Left kidney (tissue), 2 donors: Measurements from ENCODE around the gene GNG8. TPM values are rescaled to one million over a fixed set of nuclear protein-coding genes. Genes with fewer than 3 reads are reported as not detected.
A peak's percentile ranks its signal among the peaks of the same experiment; 100 is the strongest.

Experiments
- DNase-seq: peaks from one replicate; pipeline ENCODE4 v3.0.0-alpha.2; 2013
- polyA plus RNA-seq: library from polyadenylated mRNA; unstranded; fragments of 120-200 nt; gene quantifications from one replicate; pipeline ENCODE4 v1.2.1, GENCODE V29; 2013; ENCODE audit not compliant: insufficient read length

Gene GNG8
- polyA plus RNA-seq, 1 donor: 2.9 TPM

DNA sequence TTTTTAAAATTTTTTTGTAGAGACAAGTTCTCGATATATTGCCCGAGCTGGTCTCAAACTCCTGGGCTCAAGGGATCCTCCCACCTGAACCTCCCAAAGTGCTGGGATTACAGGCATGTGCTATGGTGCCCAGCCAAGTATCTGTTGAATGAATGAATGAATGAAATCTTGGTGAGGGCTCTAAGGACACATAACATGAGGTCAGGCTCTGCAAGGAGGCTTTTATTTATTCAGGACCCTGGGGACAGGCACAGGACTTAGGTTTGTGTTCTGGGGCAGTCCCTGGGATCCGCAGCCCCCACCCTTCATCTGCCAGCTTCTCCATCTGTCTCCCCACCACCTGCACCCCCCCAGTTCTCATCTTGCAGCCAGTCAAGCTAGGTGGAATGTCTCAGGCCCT lies 15.7 kb downstream of the GNG8 start:
- DNase-seq: no peak

GRCh38 chr19:46618670-46619231 lies 17.3 kb downstream of the GNG8 start:
- no peak for DNase-seq

GRCh38 chr19:46617601-46618000 lies 18.4 kb downstream of the GNG8 start:
- DNase-seq: no peak

- DNase-seq: peak; percentile 43
Measured at GRCh38 chr19:46616631-46617322, 19.2 kb downstream of the GNG8 start.

DNA sequence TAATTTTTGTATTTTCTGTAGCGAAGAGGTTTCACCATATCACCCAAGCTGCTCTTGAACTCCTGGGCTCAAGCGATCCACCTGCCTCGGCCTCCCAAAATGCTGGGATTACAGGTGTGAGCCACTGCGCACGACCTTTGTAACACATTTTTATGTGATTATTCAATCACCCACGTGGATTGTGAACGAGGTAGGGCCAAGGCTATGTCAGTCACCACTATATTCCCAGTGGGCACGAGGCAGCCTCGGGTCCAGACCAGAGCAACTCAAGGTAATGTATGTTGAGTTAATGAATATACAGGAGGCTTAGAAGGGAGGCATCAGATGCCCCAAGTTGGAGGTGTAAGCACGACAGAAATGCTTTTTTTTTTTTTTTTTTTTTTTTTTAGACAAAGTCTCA lies 20.0 kb downstream of the GNG8 start:
- no peak for DNase-seq

- DNase-seq: peak; percentile 77
Measured at GRCh38 chr19:46614114-46614722, 21.8 kb downstream of the GNG8 start.

DNA sequence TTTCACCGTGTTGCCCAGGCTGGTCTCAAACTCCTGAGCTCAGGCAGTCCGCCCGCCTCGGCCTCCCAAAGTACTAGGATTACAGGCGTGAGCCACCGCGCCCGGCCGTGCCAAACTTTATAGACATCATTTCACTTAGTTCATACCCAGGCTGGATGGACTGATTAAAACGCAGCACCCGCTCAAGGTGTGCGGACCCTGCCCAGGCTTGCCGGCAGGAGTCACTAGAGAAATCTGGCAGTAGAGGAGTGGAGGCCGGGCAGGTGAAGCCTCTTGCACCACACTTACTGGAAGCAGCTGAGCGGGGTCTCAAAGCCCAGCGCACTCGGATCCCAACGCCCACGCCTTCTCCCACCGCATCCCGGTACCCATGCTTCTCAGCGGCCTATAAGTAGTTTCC lies 22.5 kb downstream of the GNG8 start:
- DNase-seq: no peak

- DNase-seq: no peak
Measured at GRCh38 chr19:46611776-46612175, 24.2 kb downstream of the GNG8 start.

- DNase-seq: no peak
Measured at GRCh38 chr19:46610851-46611770, 24.9 kb downstream of the GNG8 start.

DNA sequence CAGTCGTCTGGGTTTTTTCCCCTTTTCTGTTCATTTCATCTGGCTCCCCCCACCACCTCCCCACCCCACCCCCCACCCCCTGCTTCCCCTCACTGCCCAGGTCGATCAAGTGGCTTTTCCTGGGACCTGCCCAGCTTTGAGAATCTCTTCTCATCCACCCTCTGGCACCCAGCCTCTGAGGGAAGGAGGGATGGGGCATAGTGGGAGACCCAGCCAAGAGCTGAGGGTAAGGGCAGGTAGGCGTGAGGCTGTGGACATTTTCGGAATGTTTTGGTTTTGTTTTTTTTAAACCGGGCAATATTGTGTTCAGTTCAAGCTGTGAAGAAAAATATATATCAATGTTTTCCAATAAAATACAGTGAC lies 25.6 kb downstream of the GNG8 start:
- DNase-seq: no peak

DNA sequence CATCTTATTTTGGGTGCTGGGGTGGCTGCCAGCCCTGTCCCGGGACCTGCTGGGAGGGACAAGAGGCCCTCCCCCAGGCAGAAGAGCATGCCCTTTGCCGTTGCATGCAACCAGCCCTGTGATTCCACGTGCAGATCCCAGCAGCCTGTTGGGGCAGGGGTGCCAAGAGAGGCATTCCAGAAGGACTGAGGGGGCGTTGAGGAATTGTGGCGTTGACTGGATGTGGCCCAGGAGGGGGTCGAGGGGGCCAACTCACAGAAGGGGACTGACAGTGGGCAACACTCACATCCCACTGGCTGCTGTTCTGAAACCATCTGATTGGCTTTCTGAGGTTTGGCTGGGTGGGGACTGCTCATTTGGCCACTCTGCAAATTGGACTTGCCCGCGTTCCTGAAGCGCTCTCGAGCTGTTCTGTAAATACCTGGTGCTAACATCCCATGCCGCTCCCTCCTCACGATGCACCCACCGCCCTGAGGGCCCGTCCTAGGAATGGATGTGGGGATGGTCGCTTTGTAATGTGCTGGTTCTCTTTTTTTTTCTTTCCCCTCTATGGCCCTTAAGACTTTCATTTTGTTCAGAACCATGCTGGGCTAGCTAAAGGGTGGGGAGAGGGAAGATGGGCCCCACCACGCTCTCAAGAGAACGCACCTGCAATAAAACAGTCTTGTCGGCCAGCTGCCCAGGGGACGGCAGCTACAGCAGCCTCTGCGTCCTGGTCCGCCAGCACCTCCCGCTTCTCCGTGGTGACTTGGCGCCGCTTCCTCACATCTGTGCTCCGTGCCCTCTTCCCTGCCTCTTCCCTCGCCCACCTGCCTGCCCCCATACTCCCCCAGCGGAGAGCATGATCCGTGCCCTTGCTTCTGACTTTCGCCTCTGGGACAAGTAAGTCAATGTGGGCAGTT lies 26.2 kb downstream of the GNG8 start:
- DNase-seq: no peak

DNA sequence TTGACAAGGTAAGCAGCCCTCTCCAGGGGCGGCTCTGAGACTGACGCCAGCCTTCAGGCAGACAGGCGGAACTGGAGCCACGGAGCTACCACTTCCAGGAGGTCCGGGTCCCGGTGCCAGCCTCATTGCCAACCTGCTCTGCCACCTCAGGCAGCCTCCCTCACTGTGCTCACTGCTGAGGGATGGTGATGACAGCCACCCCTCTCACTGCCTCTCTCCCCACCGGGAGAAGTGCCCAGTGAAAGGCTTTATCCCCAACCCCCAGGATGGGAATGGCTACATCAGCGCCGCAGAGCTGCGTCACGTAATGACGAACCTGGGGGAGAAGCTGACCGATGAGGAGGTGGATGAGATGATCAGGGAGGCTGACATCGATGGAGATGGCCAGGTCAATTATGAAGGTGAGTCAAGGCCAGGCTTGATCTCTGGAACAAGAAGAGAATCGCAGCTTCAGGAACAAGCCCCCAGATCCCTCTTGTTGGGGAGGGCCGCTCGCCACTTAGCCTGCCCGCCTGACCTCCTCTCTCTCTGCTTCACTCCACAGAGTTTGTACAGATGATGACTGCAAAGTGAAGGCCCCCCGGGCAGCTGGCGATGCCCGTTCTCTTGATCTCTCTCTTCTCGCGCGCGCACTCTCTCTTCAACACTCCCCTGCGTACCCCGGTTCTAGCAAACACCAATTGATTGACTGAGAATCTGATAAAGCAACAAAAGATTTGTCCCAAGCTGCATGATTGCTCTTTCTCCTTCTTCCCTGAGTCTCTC lies 27.2 kb downstream of the GNG8 start:
- no peak for DNase-seq

DNA sequence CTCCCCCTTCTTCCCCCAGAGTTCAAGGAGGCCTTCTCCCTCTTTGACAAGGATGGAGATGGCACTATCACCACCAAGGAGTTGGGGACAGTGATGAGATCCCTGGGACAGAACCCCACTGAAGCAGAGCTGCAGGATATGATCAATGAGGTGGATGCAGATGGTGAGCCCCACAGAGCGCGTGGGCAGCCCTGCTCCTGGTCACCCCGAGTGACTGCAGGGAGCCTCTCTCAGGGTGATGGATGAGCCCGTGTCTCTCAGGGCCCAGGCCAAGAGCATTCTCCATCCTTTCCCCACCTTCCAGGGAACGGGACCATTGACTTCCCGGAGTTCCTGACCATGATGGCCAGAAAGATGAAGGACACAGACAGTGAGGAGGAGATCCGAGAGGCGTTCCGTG lies 27.8 kb downstream of the GNG8 start:
- DNase-seq: no peak

- DNase-seq: no peak
Measured at GRCh38 chr19:46607448-46607841, 28.6 kb downstream of the GNG8 start.

GRCh38 chr19:46606681-46607447 lies 29.1 kb downstream of the GNG8 start:
- DNase-seq: no peak

- DNase-seq: no peak
Measured at GRCh38 chr19:46606019-46606418, 30.0 kb downstream of the GNG8 start.

DNA sequence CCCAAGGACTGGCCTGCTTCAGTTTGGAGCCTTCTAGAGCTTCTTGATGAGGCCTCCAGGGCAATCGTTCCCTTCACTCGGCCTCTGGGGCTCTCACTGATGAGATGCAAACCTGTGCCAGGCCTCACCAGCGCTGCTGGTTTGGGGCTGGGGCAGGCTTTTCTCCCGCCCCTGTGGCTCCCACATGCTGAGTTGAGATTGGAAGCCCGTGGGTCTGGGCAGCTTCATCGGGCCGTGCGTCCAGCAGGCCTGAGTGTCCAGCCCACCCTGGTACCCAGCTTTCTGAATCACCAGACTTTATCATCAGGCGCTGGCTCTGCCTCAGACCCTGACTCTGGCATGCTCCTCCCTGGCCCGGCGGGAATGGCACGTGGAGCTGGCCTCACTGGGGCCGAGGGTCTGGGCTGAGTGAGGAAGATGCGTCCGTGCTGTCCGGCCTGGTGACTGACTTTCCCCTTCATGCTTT lies 30.6 kb downstream of the GNG8 start:
- no peak for DNase-seq

DNA sequence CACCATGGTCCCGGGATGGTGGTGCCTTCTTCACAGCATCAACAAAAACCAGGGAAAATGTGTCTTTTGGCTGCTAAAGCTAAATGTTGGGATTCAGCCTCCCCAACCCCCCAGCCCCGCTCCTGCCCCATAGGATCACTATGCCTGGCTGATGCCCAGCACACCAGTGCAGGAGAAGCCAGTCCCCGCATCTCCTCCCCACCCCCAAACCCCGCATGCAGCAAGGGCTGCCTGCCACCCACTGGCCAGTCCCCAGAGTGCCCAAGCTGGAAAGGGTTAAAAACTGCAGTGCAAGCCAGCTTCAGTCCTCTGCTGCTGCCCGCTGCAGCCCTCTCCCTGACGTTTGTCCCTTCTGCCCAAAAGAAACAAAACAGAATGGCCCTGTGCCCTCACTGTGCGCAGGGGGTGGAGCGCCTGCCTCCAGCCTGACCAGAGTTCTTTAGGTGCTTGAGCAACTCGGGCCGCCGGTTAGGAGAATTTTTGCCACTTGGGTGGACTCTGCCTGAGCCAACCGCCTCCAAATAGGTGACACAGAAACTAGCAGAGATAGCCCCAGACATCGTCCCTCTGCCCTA lies 31.1 kb downstream of the GNG8 start:
- no peak for DNase-seq

- DNase-seq: no peak
Measured at GRCh38 chr19:46603752-46604231, 32.2 kb downstream of the GNG8 start.
